Peyer's patch (tissue), 4 donors: Measurements from ENCODE around the gene HELZ2. TPM values are rescaled to one million over a fixed set of nuclear protein-coding genes. Genes with fewer than 3 reads are reported as not detected.
"Not testable (repeated sequence)": the region's sequence is repeated elsewhere in the genome, so short reads cannot be mapped to it uniquely, and the experiment has no call there.

Source experiments
- DNase-seq, 3 donors: peaks; one replicate each; pipeline ENCODE4 v3.0.0-alpha.2; 2017 to 2019
- H3K27ac ChIP-seq, 4 donors: fragments of 200-600 bp; sonication (generic); one replicate each; pipeline ENCODE4 v1.5.1; 2016 to 2019
- H3K27me3 ChIP-seq, 2 donors: fragments of 200-600 bp; sonication (generic); one replicate each; pipeline ENCODE4 v1.5.1; 2019
- H3K36me3 ChIP-seq, 3 donors: fragments of 200-600 bp; sonication (generic); one replicate each; pipeline ENCODE4 v1.5.1; 2016 to 2019
- H3K4me1 ChIP-seq, 4 donors: fragments of 200-600 bp; sonication (generic); one replicate each; pipeline ENCODE4 v1.5.1; 2016 to 2019
- H3K4me3 ChIP-seq, 4 donors: fragments of 200-600 bp; sonication (generic); 1 replicate in 3 of 4; 2 replicates in 1 of 4; pipeline ENCODE4 v1.5.1; 2016 to 2019; ENCODE audit warnings: mild to moderate bottlenecking in 1 of 4
- H3K9me3 ChIP-seq, 4 donors: fragments of 200-600 bp; sonication (generic); one replicate each; pipeline ENCODE4 v1.5.1; 2016 to 2019; ENCODE audit warnings: mild to moderate bottlenecking in 1 of 4
- POLR2A ChIP-seq, 2 donors: fragments of 450-650 bp; IDR thresholded peaks; one replicate each; pipeline ENCODE4 v1.5.1; 2017; ENCODE audit warnings: antibody characterized with exemption in 2 of 2, mild to moderate bottlenecking in 2 of 2, moderate library complexity in 2 of 2
- total RNA-seq, 4 donors: library from RNA; depleted of rRNA; stranded (reverse); fragments of >200 nt; gene quantifications; one replicate each; pipeline ENCODE4 v1.1.0, GENCODE V29; 2016
- TF ChIP-seq, protein P1 (sequence below), 6 experiments: fragments of 450-650 bp in 4 of 6; fragments of 200-600 bp in 2 of 6; sonication (generic) in 1 of 6; IDR thresholded peaks; one replicate each; pipeline ENCODE4 v1.5.1; 2017 to 2019; ENCODE audit warnings: antibody characterized with exemption in 6 of 6, mild to moderate bottlenecking in 3 of 6, moderate library complexity in 1 of 6

HELZ2 gene
- total RNA-seq, 4 donors from 2014 or later = 32.2 to 42.0 (median 38.4) TPM

- H3K27me3 ChIP-seq = no peaks in the 10 kb centered on the region
- peaks cover 0 to 8% (median 0%) of the 10 kb centered on the region in 4 donors for H3K4me1 ChIP-seq
- no peaks in the 10 kb centered on the region for H3K9me3 ChIP-seq
- TF ChIP-seq, protein P1, sequence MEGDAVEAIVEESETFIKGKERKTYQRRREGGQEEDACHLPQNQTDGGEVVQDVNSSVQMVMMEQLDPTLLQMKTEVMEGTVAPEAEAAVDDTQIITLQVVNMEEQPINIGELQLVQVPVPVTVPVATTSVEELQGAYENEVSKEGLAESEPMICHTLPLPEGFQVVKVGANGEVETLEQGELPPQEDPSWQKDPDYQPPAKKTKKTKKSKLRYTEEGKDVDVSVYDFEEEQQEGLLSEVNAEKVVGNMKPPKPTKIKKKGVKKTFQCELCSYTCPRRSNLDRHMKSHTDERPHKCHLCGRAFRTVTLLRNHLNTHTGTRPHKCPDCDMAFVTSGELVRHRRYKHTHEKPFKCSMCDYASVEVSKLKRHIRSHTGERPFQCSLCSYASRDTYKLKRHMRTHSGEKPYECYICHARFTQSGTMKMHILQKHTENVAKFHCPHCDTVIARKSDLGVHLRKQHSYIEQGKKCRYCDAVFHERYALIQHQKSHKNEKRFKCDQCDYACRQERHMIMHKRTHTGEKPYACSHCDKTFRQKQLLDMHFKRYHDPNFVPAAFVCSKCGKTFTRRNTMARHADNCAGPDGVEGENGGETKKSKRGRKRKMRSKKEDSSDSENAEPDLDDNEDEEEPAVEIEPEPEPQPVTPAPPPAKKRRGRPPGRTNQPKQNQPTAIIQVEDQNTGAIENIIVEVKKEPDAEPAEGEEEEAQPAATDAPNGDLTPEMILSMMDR (IDR thresholded peaks at IDR 0.05) = no peak
- TF ChIP-seq POLR2A (IDR thresholded peaks at IDR 0.05) = no peak
- H3K36me3 ChIP-seq = peaks cover 0 to 54% (median 0%) of the 10 kb centered on the region in 3 donors
- DNase-seq = no peak
- H3K4me3 ChIP-seq = no peak overlapping the region
- no peak overlapping the region for H3K27ac ChIP-seq
These were observed 12.2 kb downstream of the HELZ2 start for GRCh38 chr20:63561624-63562396.

DNA sequence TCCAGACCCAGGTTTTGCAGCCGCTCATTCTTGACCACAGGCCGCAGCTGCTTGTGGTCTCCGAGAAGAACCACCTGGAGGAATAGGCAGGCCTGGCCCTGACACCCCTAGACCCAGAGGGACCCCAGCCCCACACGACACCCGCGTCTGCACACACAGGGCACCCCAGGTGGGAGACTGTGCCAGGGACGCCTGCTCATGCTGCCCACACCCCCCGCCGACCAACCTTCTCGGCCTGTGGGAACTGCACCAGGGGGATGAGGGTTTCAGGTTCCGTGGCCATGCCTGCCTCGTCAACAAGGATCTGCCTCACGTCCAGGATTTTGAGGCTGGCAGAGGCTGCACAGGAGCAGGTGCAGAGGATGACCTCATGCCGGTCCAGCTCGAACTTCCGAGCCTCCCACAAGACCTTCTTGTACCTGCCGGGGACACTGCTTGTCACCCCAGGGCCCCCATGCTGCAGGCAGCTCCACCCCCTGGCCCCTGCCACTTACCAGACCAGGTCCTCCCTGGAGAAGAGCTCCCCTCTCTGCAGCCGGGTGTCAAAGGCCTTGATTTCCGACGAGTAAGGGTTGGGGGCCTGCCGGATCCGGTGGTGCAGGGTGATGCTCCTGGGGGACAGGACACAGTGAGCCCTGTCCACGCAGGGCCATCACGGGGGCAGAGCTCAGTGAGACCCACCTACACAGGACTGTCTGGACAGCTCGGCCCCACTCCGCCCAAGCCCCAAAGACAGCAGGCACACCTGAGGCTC lies 13.0 kb downstream of the HELZ2 start:
- no peaks in the 10 kb centered on the region for H3K9me3 ChIP-seq
- H3K27me3 ChIP-seq = no peaks in the 10 kb centered on the region
- H3K27ac ChIP-seq = no peak overlapping the region
- peaks cover 0 to 8% (median 0%) of the 10 kb centered on the region in 4 donors for H3K4me1 ChIP-seq
- DNase-seq = no peak
- TF ChIP-seq, protein P1 (IDR thresholded peaks at IDR 0.05) = no peak
- TF ChIP-seq POLR2A (IDR thresholded peaks at IDR 0.05) = no peak
- peaks cover 0 to 54% (median 0%) of the 10 kb centered on the region in 3 donors for H3K36me3 ChIP-seq
- no peak overlapping the region for H3K4me3 ChIP-seq

DNA sequence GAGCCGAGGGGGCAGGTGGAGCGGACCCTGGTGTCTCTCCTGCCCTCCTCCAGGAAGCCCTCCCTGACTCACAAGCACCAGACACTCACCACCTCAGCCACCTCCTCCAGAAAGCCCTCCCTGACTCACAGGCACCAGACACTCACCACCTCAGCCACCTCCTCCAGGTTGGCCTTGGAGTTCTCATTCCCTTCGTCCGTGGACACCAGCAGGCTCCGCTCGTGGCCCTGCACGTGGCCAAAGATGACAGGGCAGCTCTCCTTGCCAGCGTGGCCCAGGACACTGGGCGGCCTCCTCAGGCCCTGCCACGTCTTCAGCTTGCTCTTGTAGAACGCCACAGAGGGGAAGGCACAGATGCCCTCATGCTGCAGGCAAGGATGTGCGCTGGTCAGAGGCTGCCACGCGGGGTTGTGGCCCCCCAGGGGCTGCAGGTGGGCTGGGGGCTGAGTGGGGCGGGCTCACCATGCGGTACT lies 13.7 kb downstream of the HELZ2 start:
- TF ChIP-seq, protein P1 (IDR thresholded peaks at IDR 0.05) = no peak
- no peak for TF ChIP-seq POLR2A (IDR thresholded peaks at IDR 0.05)
- Histone ChIP-seq H3K27ac (no peak overlapping the region), H3K36me3 (peaks cover 0 to 48% (median 0%) of the 10 kb centered on the region in 3 donors), H3K9me3 (no peaks in the 10 kb centered on the region), H3K4me1 (peaks cover 0 to 8% (median under 1%) of the 10 kb centered on the region in 4 donors), H3K4me3 (no peak overlapping the region), H3K27me3 (no peaks in the 10 kb centered on the region)
- DNase-seq = no peak

DNA sequence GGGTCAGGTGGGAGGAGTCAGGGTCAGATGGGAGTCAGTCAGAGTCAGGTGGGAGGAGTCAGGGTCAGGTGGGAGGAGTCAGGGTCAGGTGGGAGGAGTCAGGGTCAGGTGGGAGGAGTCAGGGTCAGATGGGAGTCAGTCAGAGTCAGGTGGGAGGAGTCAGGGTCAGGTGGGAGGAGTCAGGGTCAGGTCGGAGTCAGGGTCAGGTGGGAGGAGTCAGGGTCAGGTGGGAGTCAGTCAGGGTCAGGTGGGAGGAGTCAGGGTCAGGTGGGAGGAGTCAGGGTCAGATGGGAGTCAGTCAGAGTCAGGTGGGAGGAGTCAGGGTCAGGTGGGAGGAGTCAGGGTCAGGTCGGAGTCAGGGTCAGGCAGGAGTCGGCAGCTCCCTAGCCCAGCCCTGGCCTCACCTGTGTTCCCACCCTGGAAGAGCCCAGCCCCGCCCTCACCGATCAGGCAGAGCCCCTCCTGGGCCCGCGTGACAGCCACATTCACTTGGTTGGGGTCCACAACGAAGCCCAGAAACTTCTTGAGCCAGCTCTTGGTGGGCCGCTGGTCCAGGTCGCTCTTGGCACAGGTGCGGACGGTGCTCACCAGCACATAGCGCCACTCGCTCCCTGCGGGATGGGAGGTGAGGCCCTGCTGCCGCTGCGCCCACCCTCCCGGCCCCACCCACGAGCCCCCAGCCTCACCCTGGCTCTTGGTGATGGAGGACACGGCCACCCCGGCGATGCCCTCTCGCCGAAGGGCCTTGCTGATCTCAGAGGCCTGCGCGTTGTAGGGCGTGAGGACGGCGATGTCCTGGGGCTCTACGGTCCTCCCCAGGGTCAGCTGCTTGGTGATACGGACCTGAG lies 14.3 kb downstream of the HELZ2 start:
- Histone ChIP-seq H3K4me1 (peaks cover 0 to 11% (median 3%) of the 10 kb centered on the region in 4 donors), H3K36me3 (peaks cover 0 to 46% (median 0%) of the 10 kb centered on the region in 3 donors)
- H3K4me3 ChIP-seq, H3K9me3 ChIP-seq, H3K27ac ChIP-seq, H3K27me3 ChIP-seq, DNase-seq: not testable (repeated sequence)

- no peaks in the 10 kb centered on the region for H3K27me3 ChIP-seq
- peak in 1 of 3 donors; percentile 75 for DNase-seq
- peak overlapping the region in 2 of 4 donors; percentile 26 to 60 for H3K27ac ChIP-seq
- H3K9me3 ChIP-seq = no peaks in the 10 kb centered on the region
- TF ChIP-seq, protein P1 (IDR thresholded peaks at IDR 0.05) = no peak
- no peak for TF ChIP-seq POLR2A (IDR thresholded peaks at IDR 0.05)
- peaks cover 0 to 46% (median 0%) of the 10 kb centered on the region in 3 donors for H3K36me3 ChIP-seq
- H3K4me1 ChIP-seq = peaks cover 0 to 18% (median 10%) of the 10 kb centered on the region in 4 donors
- H3K4me3 ChIP-seq = no peak overlapping the region
These were observed 15.1 kb downstream of the HELZ2 start for GRCh38 chr20:63558804-63559484.
